Measurements from ENCODE around the gene BCAS2.

DNA sequence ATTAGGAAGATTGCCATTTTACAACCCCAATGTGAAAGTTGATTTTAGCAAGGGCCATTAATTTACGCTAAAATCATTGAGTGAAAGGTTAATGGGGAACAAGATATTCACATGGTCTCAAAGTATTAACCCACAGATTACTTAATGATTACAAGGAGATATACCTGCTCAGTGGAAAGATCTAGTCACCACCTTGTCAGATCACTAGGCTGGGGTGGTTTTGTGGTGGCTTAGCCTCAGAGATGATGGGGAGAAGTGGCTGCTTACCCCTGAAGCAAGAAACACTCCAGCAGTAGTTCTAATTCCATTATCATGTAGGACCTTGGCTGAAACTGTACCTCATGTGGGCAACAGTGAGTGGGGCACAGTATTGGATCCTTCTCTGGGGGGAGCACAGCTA, 50.3 kb downstream of the BCAS2 start:
- no peak for TF ChIP-seq POLR2A (IDR thresholded peaks at IDR 0.05; ENCODE audit: low read length)
- TF ChIP-seq GATA1 (IDR thresholded peaks at IDR 0.05; ENCODE audit: low read depth, low read length): no peak
